ENCODE data around the gene PCGF2.

DNA sequence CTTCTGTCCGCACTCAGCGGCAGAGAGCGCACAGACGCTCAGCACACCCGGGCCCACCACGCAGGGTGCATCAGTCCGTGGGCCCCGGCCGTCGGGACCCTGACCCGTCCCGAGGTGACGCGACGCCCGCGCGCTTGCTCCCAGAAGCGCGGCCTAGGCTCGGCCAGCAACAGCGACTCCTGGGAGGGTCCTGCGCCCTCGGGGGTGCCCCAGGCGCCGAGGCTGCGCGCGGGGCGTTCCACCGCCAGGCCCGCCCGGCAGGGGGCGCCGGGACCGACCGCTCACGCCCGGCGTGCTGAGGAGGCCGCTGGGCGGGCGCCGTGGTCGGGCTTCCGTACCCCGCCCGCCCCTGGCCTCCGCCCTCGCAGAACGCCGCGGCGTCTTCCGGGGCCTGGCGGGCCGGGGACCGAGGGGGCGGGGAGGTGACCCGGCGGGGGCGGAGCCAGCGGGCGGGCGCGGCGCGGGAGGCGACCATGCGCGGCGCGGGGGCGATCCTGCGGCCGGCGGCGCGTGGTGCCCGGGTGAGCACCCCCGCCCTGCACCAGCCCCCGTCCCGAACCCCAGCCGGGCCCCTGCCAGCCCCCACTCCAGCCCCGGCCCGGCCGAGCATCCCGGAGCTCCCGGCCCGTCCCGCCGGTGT, 18.1 kb downstream of the PCGF2 start, which contains the start of gene CISD3:
- TF ChIP-seq RELA (IDR thresholded peaks at IDR 0.05; ENCODE audit: borderline replicate concordance, partially characterized antibody), result peak; percentile 73
- TF ChIP-seq RAD21 (IDR thresholded peaks at IDR 0.05; ENCODE audit: insufficient read depth, low read depth, low read length), result peak; percentile 33; the same call in 1 of the 2 replicates
- no peak for TF ChIP-seq EZH2 (IDR thresholded peaks at IDR 0.05; ENCODE audit: borderline replicate concordance, control insufficient read depth, low read depth, low read length)
- no peak for TF ChIP-seq TBL1XR1 (IDR thresholded peaks at IDR 0.05; ENCODE audit: low read depth, low read length)
- TF ChIP-seq MTA2 (IDR thresholded peaks at IDR 0.05; ENCODE audit: low read depth), result no peak
- TF ChIP-seq, protein P1, sequence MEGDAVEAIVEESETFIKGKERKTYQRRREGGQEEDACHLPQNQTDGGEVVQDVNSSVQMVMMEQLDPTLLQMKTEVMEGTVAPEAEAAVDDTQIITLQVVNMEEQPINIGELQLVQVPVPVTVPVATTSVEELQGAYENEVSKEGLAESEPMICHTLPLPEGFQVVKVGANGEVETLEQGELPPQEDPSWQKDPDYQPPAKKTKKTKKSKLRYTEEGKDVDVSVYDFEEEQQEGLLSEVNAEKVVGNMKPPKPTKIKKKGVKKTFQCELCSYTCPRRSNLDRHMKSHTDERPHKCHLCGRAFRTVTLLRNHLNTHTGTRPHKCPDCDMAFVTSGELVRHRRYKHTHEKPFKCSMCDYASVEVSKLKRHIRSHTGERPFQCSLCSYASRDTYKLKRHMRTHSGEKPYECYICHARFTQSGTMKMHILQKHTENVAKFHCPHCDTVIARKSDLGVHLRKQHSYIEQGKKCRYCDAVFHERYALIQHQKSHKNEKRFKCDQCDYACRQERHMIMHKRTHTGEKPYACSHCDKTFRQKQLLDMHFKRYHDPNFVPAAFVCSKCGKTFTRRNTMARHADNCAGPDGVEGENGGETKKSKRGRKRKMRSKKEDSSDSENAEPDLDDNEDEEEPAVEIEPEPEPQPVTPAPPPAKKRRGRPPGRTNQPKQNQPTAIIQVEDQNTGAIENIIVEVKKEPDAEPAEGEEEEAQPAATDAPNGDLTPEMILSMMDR (IDR thresholded peaks at IDR 0.05 in 2 of 3, conservative IDR thresholded peaks at IDR 0.05 in 1 of 3; ENCODE audit: control insufficient read depth in 2 of 3, extremely low read depth in 1 of 3, insufficient read depth in 1 of 3, low read depth in 3 of 3, low read length in 3 of 3), result peak; percentile 61 to 81 (median 65); a peak in 4 of 6 replicates
- peak; percentile 71; the same call in 1 of the 2 replicates for TF ChIP-seq POLR2A (IDR thresholded peaks at IDR 0.05; ENCODE audit: low read depth, low read length)
- no peak; the same call in 1 of the 2 replicates for TF ChIP-seq SMC3 (IDR thresholded peaks at IDR 0.05; ENCODE audit: borderline replicate concordance, low read length)
- TF ChIP-seq, protein P2, sequence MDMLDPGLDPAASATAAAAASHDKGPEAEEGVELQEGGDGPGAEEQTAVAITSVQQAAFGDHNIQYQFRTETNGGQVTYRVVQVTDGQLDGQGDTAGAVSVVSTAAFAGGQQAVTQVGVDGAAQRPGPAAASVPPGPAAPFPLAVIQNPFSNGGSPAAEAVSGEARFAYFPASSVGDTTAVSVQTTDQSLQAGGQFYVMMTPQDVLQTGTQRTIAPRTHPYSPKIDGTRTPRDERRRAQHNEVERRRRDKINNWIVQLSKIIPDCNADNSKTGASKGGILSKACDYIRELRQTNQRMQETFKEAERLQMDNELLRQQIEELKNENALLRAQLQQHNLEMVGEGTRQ (IDR thresholded peaks at IDR 0.05; ENCODE audit: borderline replicate concordance, low read depth, low read length), result no peak
- TF ChIP-seq POLR2AphosphoS5 (IDR thresholded peaks at IDR 0.05; ENCODE audit: low read length), result no peak; the same call in 1 of the 2 replicates
- TF ChIP-seq ZNF274 (IDR thresholded peaks at IDR 0.05; ENCODE audit: insufficient read depth, insufficient read length), result no peak
- peak; percentile 79 for TF ChIP-seq NR2F1 (conservative IDR thresholded peaks at IDR 0.05)

Data from GM12878 (cell line).